ENCODE measurements around the gene WDFY2. TPM values are rescaled to one million over a fixed set of nuclear protein-coding genes. Genes with fewer than 3 reads are reported as not detected.

The WDFY2 gene
- total RNA-seq, 1 donor from 2014 or later, result 14.6 TPM

- intact Hi-C loops (cut with micrococcal nuclease), result no loop called here
Measured at GRCh38 chr13:51659276-51660127, 75.2 kb downstream of the WDFY2 start.

- intact Hi-C loops (cut with micrococcal nuclease), result no loop called here
Measured at GRCh38 chr13:51660813-51661212, 76.6 kb downstream of the WDFY2 start.

GRCh38 chr13:51663973-51664957 lies 80.0 kb downstream of the WDFY2 start:
- intact Hi-C loops (cut with micrococcal nuclease), result no loop called here

- intact Hi-C loops (cut with micrococcal nuclease), result no loop called here
Measured at GRCh38 chr13:51665456-51665855, 81.2 kb downstream of the WDFY2 start.

GRCh38 chr13:51666374-51666773 lies 82.1 kb downstream of the WDFY2 start:
- intact Hi-C loops (cut with micrococcal nuclease), result no loop called here

GRCh38 chr13:51666839-51667238 lies 82.6 kb downstream of the WDFY2 start:
- intact Hi-C loops (cut with micrococcal nuclease), result no loop called here

- intact Hi-C loops (cut with micrococcal nuclease), result no loop called here
Measured at GRCh38 chr13:51668580-51669195, 84.4 kb downstream of the WDFY2 start.

- intact Hi-C loops (cut with micrococcal nuclease), result no loop called here
Measured at GRCh38 chr13:51673165-51673564, 88.9 kb downstream of the WDFY2 start.

GRCh38 chr13:51674276-51674675 lies 90.0 kb downstream of the WDFY2 start:
- intact Hi-C loops (cut with micrococcal nuclease), result no loop called here

- intact Hi-C loops (cut with micrococcal nuclease), result no loop called here
Measured at GRCh38 chr13:51675385-51675784, 91.1 kb downstream of the WDFY2 start.

- intact Hi-C loops (cut with micrococcal nuclease), result no loop called here
Measured at GRCh38 chr13:51675877-51676276, 91.6 kb downstream of the WDFY2 start.

- intact Hi-C loops (cut with micrococcal nuclease), result no loop called here
Measured at GRCh38 chr13:51676739-51677138, 92.5 kb downstream of the WDFY2 start.

- intact Hi-C loops (cut with micrococcal nuclease), result no loop called here
Measured at GRCh38 chr13:51678420-51678819, 94.2 kb downstream of the WDFY2 start.

- intact Hi-C loops (cut with micrococcal nuclease), result no loop called here
Measured at GRCh38 chr13:51679616-51680015, 95.4 kb downstream of the WDFY2 start.

- intact Hi-C loops (cut with micrococcal nuclease), result no loop called here
Measured at GRCh38 chr13:51681037-51681678, 96.9 kb downstream of the WDFY2 start.

GRCh38 chr13:51682686-51683085 lies 98.4 kb downstream of the WDFY2 start:
- intact Hi-C loops (cut with micrococcal nuclease), result no loop called here

GRCh38 chr13:51683597-51683996 lies 99.3 kb downstream of the WDFY2 start:
- intact Hi-C loops (cut with micrococcal nuclease), result no loop called here

GRCh38 chr13:51684076-51684475 lies 99.8 kb downstream of the WDFY2 start:
- intact Hi-C loops (cut with micrococcal nuclease), result no loop called here

- intact Hi-C loops (cut with micrococcal nuclease), result no loop called here
Measured at GRCh38 chr13:51687947-51688714, 103.9 kb downstream of the WDFY2 start.

GRCh38 chr13:51688937-51689662 lies 104.8 kb downstream of the WDFY2 start:
- intact Hi-C loops (cut with micrococcal nuclease), result no loop called here
